Subcutaneous abdominal adipose tissue (tissue), 5 donors: ENCODE data around the gene TXNDC15.
"Not testable (repeated sequence)": the region's sequence is repeated elsewhere in the genome, so short reads cannot be mapped to it uniquely, and the experiment has no call there.

Experiments used
- H3K27ac ChIP-seq: one replicate; pipeline ENCODE4 v1.7.0; 2013; ENCODE audit warnings: low read depth, mild to moderate bottlenecking, inconsistent platforms, low read length, moderate library complexity
- H3K27me3 ChIP-seq, 5 donors: one replicate each; pipeline ENCODE4 v1.7.0; 2013; ENCODE audit warnings: low read length in 5 of 5, inconsistent platforms in 1 of 5; ENCODE audit not compliant: control insufficient read depth in 5 of 5, insufficient read depth in 4 of 5
- H3K36me3 ChIP-seq, 5 donors: one replicate each; pipeline ENCODE4 v1.7.0; 2013; ENCODE audit warnings: low read length in 5 of 5; ENCODE audit not compliant: control insufficient read depth in 5 of 5, insufficient read depth in 5 of 5
- H3K4me1 ChIP-seq, 5 donors: one replicate each; pipeline ENCODE4 v1.7.0; 2013; ENCODE audit warnings: low read length in 5 of 5, mild to moderate bottlenecking in 3 of 5, moderate library complexity in 1 of 5; ENCODE audit not compliant: control insufficient read depth in 5 of 5, insufficient read depth in 5 of 5
- H3K4me3 ChIP-seq, 5 donors: one replicate each; pipeline ENCODE4 v1.7.0; 2013; ENCODE audit warnings: low read length in 5 of 5, low read depth in 1 of 5
- H3K9ac ChIP-seq, 5 donors: one replicate each; pipeline ENCODE4 v1.7.0; 2013; ENCODE audit warnings: low read length in 5 of 5, mild to moderate bottlenecking in 4 of 5, moderate library complexity in 3 of 5
- H3K9me3 ChIP-seq, 5 donors: one replicate each; pipeline ENCODE4 v1.7.0; 2013; ENCODE audit warnings: low read length in 5 of 5; ENCODE audit not compliant: control insufficient read depth in 5 of 5
- donor health status: healthy.
- donor health status: healthy.
- donor health status: healthy.
- donor health status: healthy.
- donor health status: healthy.

Gene TXNDC15

GRCh38 chr5:134845335-134845851 lies 28.8 kb upstream of the TXNDC15 start:
- Histone ChIP-seq H3K27me3 (no peaks in the 10 kb centered on the region), H3K36me3 (peaks cover 0 to 4% (median 2%) of the 10 kb centered on the region in 5 donors), H3K4me3 (peak overlapping the region; percentile 67 to 95 (median 90)), H3K27ac (peak overlapping the region; percentile 93), H3K4me1 (peaks cover 1 to 31% (median 24%) of the 10 kb centered on the region in 5 donors), H3K9me3 (no peaks in the 10 kb centered on the region), H3K9ac (peak overlapping the region; percentile 30 to 97 (median 94))

DNA sequence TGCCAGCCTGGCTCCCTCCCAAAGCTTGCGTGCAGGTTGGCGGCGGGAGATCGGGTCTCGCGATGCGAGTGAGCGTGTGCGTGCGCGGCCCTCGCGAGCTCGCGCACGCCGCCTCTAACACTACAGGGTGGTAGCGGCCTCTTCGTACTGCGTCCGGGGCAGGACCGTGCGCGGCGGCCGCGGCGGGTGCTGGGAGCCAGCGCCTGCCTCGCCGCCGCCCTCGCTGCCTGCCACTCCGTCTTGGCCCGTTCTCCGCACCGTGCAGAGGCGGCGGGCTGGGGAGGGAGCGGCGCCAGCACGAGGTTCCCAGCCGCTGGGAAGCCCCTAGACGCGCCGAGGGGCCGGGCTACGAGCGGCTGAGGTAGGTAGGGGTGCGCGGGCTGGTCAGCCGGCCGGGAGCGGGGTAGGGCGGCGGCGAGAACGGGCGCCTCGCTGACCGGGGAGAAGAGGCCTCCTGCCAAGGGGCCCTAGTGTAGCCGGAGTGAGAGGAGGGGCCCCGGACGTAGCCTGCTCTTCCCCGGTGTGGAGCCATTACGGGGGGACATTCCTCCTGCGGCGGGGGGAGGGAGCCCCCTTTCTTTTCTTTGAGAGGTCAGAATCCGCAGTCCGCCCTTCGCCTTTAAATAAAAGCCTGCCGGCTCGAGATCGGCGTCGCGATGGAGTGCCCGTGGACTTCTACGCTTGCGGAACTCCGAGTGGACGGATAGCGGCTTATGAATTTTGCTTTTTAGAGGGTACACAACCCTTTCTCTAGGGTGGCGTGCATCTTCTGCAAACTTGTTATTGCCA lies 28.1 kb upstream of the TXNDC15 start, which contains the start of gene C5orf24:
Gene C5orf24, plus strand, starts transcription at position 117 of the 789 bp plus-strand sequence. CDS start 8,933 bp downstream, outside the sequence.
- Histone ChIP-seq H3K9ac (peak within 1 kb of the TSS; percentile 93 to 97 (median 95)), H3K9me3 (no peaks in the 10 kb centered on the region), H3K27me3 (no peaks in the 10 kb centered on the region), H3K36me3 (no peaks in the 10 kb centered on the region), H3K4me3 (peak within 1 kb of the TSS; percentile 83 to 96 (median 93)), H3K4me1 (peaks cover 2 to 31% (median 26%) of the 10 kb centered on the region in 5 donors), H3K27ac (peak within 1 kb of the TSS; percentile 93)

- peak overlapping the region; percentile 93 to 97 (median 95) for H3K9ac ChIP-seq
- H3K27ac ChIP-seq: peak overlapping the region; percentile 93
- H3K4me1 ChIP-seq: peaks cover 3 to 34% (median 31%) of the 10 kb centered on the region in 5 donors
- no peaks in the 10 kb centered on the region for H3K9me3 ChIP-seq
- H3K27me3 ChIP-seq: no peaks in the 10 kb centered on the region
- H3K4me3 ChIP-seq: peak overlapping the region; percentile 83 to 96 (median 93)
- H3K36me3 ChIP-seq: no peaks in the 10 kb centered on the region
These were observed 27.6 kb upstream of the TXNDC15 start for GRCh38 chr5:134846641-134846960.

GRCh38 chr5:134849434-134849933 lies 24.7 kb upstream of the TXNDC15 start:
- not testable (repeated sequence) for H3K9me3 ChIP-seq, H3K4me3 ChIP-seq, H3K27ac ChIP-seq, H3K27me3 ChIP-seq, H3K9ac ChIP-seq
- peaks cover 3 to 37% (median 32%) of the 10 kb centered on the region in 5 donors for H3K4me1 ChIP-seq
- H3K36me3 ChIP-seq: peaks cover 0 to 10% (median 0%) of the 10 kb centered on the region in 5 donors

DNA sequence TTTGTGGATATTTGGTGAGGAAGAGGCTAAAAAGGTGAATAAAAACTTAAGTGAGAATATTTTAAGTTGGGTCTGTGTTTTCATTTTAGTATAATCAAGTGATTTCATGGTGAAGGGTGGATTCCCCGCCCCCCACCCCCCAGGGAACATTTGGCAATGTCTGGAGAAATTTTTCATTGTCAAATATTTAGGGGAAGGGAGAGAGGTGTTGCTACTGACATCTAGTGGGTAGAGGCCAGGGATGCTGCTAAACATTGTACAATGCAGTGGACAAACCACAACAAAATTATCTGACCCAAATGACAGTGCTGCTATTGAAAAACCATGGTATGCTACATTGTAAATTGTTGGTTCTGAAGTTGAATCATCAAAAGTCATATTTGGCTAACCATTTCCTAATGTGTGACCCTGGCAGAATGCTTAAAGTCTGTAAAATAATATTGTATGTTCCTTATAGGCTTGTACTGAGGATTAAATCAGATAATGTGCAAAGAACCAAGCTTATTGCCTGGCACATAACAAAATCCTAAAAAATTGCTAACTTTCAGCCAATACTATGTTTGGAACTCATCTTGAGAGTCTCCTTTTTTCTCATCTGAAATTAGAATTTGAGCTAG lies 22.8 kb upstream of the TXNDC15 start:
- H3K4me3 ChIP-seq: no peak overlapping the region
- peak overlapping the region in 3 of 5 donors; percentile 21 to 68 (median 47) for H3K9ac ChIP-seq
- H3K4me1 ChIP-seq: peaks cover 2 to 30% (median 23%) of the 10 kb centered on the region in 5 donors
- H3K27me3 ChIP-seq: no peaks in the 10 kb centered on the region
- H3K9me3 ChIP-seq: no peaks in the 10 kb centered on the region
- H3K27ac ChIP-seq: peak overlapping the region; percentile 85
- peaks cover 9 to 27% (median 14%) of the 10 kb centered on the region in 5 donors for H3K36me3 ChIP-seq

GRCh38 chr5:134856465-134856864 lies 17.7 kb upstream of the TXNDC15 start:
- Histone ChIP-seq H3K36me3 (peaks cover 20 to 58% (median 28%) of the 10 kb centered on the region in 5 donors), H3K4me1 (peaks cover 0 to 13% (median 3%) of the 10 kb centered on the region in 5 donors)
- not testable (repeated sequence) for H3K9me3 ChIP-seq, H3K4me3 ChIP-seq, H3K27ac ChIP-seq, H3K9ac ChIP-seq, H3K27me3 ChIP-seq

- H3K27me3 ChIP-seq: no peaks in the 10 kb centered on the region
- no peak overlapping the region for H3K4me3 ChIP-seq
- H3K27ac ChIP-seq: no peak overlapping the region
- H3K9ac ChIP-seq: no peak overlapping the region
- H3K9me3 ChIP-seq: no peaks in the 10 kb centered on the region
- peaks cover 0 to 6% (median 0%) of the 10 kb centered on the region in 5 donors for H3K4me1 ChIP-seq
- peaks cover 20 to 59% (median 32%) of the 10 kb centered on the region in 5 donors for H3K36me3 ChIP-seq
These were observed 16.8 kb upstream of the TXNDC15 start for GRCh38 chr5:134857401-134857800.

GRCh38 chr5:134864707-134865106 lies 9.5 kb upstream of the TXNDC15 start:
- Histone ChIP-seq H3K36me3 (peaks cover 0 to 21% (median 11%) of the 10 kb centered on the region in 5 donors), H3K4me3 (no peak overlapping the region), H3K9me3 (no peaks in the 10 kb centered on the region), H3K27ac (no peak overlapping the region), H3K9ac (no peak overlapping the region), H3K27me3 (no peaks in the 10 kb centered on the region), H3K4me1 (no peaks in the 10 kb centered on the region)

DNA sequence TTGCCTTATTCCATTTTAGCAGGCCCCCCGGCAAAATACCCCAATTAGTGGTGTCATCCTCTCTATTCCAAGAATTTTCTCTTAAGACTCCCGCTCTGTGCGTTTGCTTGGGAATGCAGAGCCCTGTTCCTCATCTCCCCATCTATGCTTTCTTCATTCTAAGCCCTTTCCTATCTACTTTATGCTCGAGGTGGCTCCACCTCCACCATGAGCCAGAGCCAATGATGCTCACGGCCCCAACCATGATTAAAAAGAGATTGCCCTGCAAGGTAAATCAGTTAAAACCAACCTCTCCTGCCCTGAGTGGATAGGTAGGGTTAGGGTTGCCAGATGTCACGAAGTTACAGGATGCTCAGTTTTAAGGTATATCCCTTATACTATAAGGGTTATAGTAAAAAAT lies 677 bp upstream of the TXNDC15 start:
- peak overlapping the region in 4 of 5 donors; percentile 79 to 93 (median 88) for H3K9ac ChIP-seq
- no peaks in the 10 kb centered on the region for H3K9me3 ChIP-seq

More for the DNA sequence above, 677 bp upstream of the TXNDC15 start:
- H3K4me3 ChIP-seq: peak overlapping the region; percentile 80 to 91 (median 87)
- H3K4me1 ChIP-seq: peaks cover 0 to 23% (median 19%) of the 10 kb centered on the region in 5 donors
- H3K27me3 ChIP-seq: no peaks in the 10 kb centered on the region
- H3K36me3 ChIP-seq: no peaks in the 10 kb centered on the region
- H3K27ac ChIP-seq: peak overlapping the region; percentile 92
